HEK293T (cell line): ENCODE measurements around the gene MKRN2.

Experiments
- ARNT ChIP-seq: fragments of 450-650 bp; IDR thresholded peaks from 2 replicates; pipeline ENCODE4 v1.6.1; 2017; ENCODE audit warnings: mild to moderate bottlenecking
- FOXK2 ChIP-seq: fragments of 450-650 bp; IDR thresholded peaks from 2 replicates; pipeline ENCODE4 v1.6.1; 2016; ENCODE audit warnings: mild to moderate bottlenecking

GRCh38 chr3:12559520-12559919 is 2.6 kb downstream of the MKRN2 start:
- TF ChIP-seq ARNT = no peak
- TF ChIP-seq FOXK2 = no peak
